OCI-LY3 (cell line): ENCODE measurements around the gene TMX3.

Source experiments
- EZH2phosphoT487 ChIP-seq: fragments of 200-600 bp; shearing (Covaris generic); IDR thresholded peaks from 2 replicates; pipeline ENCODE4 v1.6.1; 2018; ENCODE audit warnings: antibody characterized with exemption, mixed run types, low read depth
- TF ChIP-seq, protein P1 (sequence below): fragments of 200-600, 300-600 bp; sonication (generic); IDR thresholded peaks from 2 replicates; pipeline ENCODE4 v1.5.1; 2014; ENCODE audit warnings: antibody characterized with exemption, low read length, low read depth

DNA sequence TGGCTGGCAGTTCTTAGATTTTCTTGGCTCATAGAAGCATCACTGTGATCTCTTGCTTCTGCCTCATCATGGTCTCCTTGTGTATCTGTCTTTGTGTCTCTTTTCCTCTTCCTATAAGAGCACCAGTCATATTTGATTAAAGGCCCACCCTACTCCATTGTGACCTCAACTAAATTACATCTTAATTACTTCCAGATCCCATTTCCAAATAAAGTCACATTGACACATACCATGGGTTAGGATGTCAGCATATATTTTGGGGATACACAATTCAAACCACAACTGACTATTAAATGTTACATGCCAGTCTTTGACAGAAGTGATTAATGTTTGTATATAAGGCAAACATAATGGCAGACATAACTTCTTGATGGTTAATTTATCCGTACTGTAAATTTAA lies 27.3 kb upstream of the TMX3 start:
- TF ChIP-seq, protein P1, sequence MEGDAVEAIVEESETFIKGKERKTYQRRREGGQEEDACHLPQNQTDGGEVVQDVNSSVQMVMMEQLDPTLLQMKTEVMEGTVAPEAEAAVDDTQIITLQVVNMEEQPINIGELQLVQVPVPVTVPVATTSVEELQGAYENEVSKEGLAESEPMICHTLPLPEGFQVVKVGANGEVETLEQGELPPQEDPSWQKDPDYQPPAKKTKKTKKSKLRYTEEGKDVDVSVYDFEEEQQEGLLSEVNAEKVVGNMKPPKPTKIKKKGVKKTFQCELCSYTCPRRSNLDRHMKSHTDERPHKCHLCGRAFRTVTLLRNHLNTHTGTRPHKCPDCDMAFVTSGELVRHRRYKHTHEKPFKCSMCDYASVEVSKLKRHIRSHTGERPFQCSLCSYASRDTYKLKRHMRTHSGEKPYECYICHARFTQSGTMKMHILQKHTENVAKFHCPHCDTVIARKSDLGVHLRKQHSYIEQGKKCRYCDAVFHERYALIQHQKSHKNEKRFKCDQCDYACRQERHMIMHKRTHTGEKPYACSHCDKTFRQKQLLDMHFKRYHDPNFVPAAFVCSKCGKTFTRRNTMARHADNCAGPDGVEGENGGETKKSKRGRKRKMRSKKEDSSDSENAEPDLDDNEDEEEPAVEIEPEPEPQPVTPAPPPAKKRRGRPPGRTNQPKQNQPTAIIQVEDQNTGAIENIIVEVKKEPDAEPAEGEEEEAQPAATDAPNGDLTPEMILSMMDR = no peak
- no peak for TF ChIP-seq EZH2phosphoT487
